HepG2 (cell line): Measurements from ENCODE around the gene DISP2.

Experiments used
- CHD2 ChIP-seq: IDR thresholded peaks from 2 replicates; pipeline ENCODE4 v1.6.1; 2011; ENCODE audit warnings: low read depth, low read length, improper control_type of control experiment
- EP300 ChIP-seq, 3 experiments: sonication (generic) in 1 of 3; formaldehyde crosslinking in 1 of 3; IDR thresholded peaks; 2 replicates each; pipeline versions ENCODE4 v1.5.1 to v1.6.1; 2011 to 2020; ENCODE audit warnings: low read depth in 2 of 3, low read length in 2 of 3, borderline replicate concordance in 1 of 3, improper control_type of control experiment in 1 of 3, mild to moderate bottlenecking in 1 of 3, missing genetic modification reagents in 1 of 3, moderate library complexity in 1 of 3
- HHEX ChIP-seq: IDR thresholded peaks from 2 replicates; pipeline ENCODE4 v1.6.1; 2016; ENCODE audit warnings: control low read depth
- HNF1A ChIP-seq, 2 experiments: sonication (generic) in 1 of 2; formaldehyde crosslinking in 1 of 2; IDR thresholded peaks; 2 replicates each; pipeline versions ENCODE4 v1.4.0 to v1.6.1; 2016 to 2020; ENCODE audit warnings: borderline replicate concordance in 1 of 2, low read depth in 1 of 2, mild to moderate bottlenecking in 1 of 2, missing genetic modification reagents in 1 of 2
- MAX ChIP-seq: IDR thresholded peaks from 2 replicates; pipeline ENCODE4 v1.6.1; 2012; ENCODE audit warnings: inconsistent platforms
- PITX1 ChIP-seq: sonication (generic); formaldehyde crosslinking; IDR thresholded peaks from 2 replicates; pipeline ENCODE4 v1.5.1; 2020; ENCODE audit warnings: mild to moderate bottlenecking, missing genetic modification reagents
- RELA ChIP-seq: sonication (generic); formaldehyde crosslinking; IDR thresholded peaks from 2 replicates; pipeline ENCODE4 v1.4.0; 2020; ENCODE audit warnings: missing genetic modification reagents
- SAP130 ChIP-seq: IDR thresholded peaks from 2 replicates; pipeline ENCODE4 v1.6.1; 2016; ENCODE audit warnings: low read depth
- ZMYM3 ChIP-seq: sonication (generic); formaldehyde crosslinking; IDR thresholded peaks from 2 replicates; pipeline ENCODE4 v1.5.1; 2020; ENCODE audit warnings: mild to moderate bottlenecking, missing genetic modification reagents

GRCh38 chr15:40344217-40344616, 13.8 kb upstream of the DISP2 start:
- TF ChIP-seq EP300 (IDR thresholded peaks at IDR 0.05; ENCODE audit: low read depth in 2 of 2, low read length in 2 of 2) (no peak), EP300 (CRISPR knock-in tag; IDR thresholded peaks at IDR 0.05; ENCODE audit: borderline replicate concordance) (no peak), ZMYM3 (no peak), CHD2 (no peak), HHEX (no peak), MAX (no peak), RELA (CRISPR knock-in tag) (no peak), HNF1A (IDR thresholded peaks at IDR 0.05; ENCODE audit: low read depth) (no peak), HNF1A (CRISPR knock-in tag; IDR thresholded peaks at IDR 0.05; ENCODE audit: borderline replicate concordance) (no peak), PITX1 (CRISPR knock-in tag) (no peak), SAP130 (CRISPR knock-in tag) (no peak)
